AG04450 (cell line): ENCODE results near the gene CHIC1. TPM values are rescaled to one million over a fixed set of nuclear protein-coding genes. Genes with fewer than 3 reads are reported as not detected.
"Not testable (repeated sequence)": the region's sequence is repeated elsewhere in the genome, so short reads cannot be mapped to it uniquely, and the experiment has no call there.

Experiments used
- CTCF ChIA-PET: fragments of 300-600, 350-600 bp; formaldehyde crosslinking; extraction: SDS; loops from one replicate; lab custom pipeline; 2022; ENCODE audit warnings: antibody characterized with exemption, inconsistent platforms; lab: Charles Lee
- POLR2A ChIA-PET: fragments of 350-600 bp; formaldehyde crosslinking; extraction: SDS; loops from one replicate; lab custom pipeline; 2021; ENCODE audit warnings: antibody characterized with exemption, inconsistent platforms; lab: Yijun Ruan, JAX
- DNase-seq: peaks from one replicate; pipeline ENCODE4 v3.0.0-alpha.2; 2011; ENCODE audit warnings: low read depth, low spot score
- H3K27ac ChIP-seq: one replicate; pipeline ENCODE4 v1.5.1; 2012; ENCODE audit warnings: low read depth, low read length, control low read depth
- H3K27me3 ChIP-seq: one replicate; pipeline ENCODE4 v1.6.0; 2012; ENCODE audit warnings: low read length; ENCODE audit not compliant: control insufficient read depth, insufficient read depth
- H3K4me3 ChIP-seq: 2 replicates; pipeline ENCODE4 v1.5.1; 2011; ENCODE audit warnings: mild to moderate bottlenecking, low read depth, low read length, control low read depth
- H3K9me3 ChIP-seq: 2 replicates; pipeline ENCODE4 v1.5.1; 2012; ENCODE audit warnings: low read length; ENCODE audit not compliant: control insufficient read depth, insufficient read depth
- CTCF ChIP-seq: IDR thresholded peaks from 2 replicates; pipeline ENCODE4 v1.5.1; 2011; ENCODE audit warnings: low read depth, low read length, control low read depth, inconsistent platforms
- polyA plus RNA-seq: library from polyadenylated mRNA; depleted of rRNA; stranded (reverse); fragments of >200 nt; gene quantifications from 2 replicates; pipeline ENCODE4 v1.2.3, GENCODE V29; 2011

CHIC1 gene
- polyA plus RNA-seq, 1 experiment, result 10.6 TPM

- no peak for TF ChIP-seq CTCF
- Histone ChIP-seq H3K27me3 (no peaks in the 10 kb centered on the region), H3K9me3 (no peaks in the 10 kb centered on the region), H3K27ac (no peak overlapping the region), H3K4me3 (no peak overlapping the region)
- no peak for DNase-seq
- POLR2A ChIA-PET, result no interaction called here
- CTCF ChIA-PET, result no interaction called here
Observed at GRCh38 chrX:73615022-73615421, 52.0 kb downstream of the CHIC1 start.

GRCh38 chrX:73641669-73642068 is 78.7 kb downstream of the CHIC1 start:
- CTCF ChIA-PET, H3K27ac ChIP-seq, H3K27me3 ChIP-seq, H3K9me3 ChIP-seq, H3K4me3 ChIP-seq, DNase-seq, POLR2A ChIA-PET: not testable (repeated sequence)

- Histone ChIP-seq H3K4me3 (no peak overlapping the region), H3K27ac (no peak overlapping the region), H3K27me3 (no peaks in the 10 kb centered on the region), H3K9me3 (peaks cover 6% of the 10 kb centered on the region; the same call in 1 of the 2 replicates)
- DNase-seq, result no peak
- no peak for TF ChIP-seq CTCF
- POLR2A ChIA-PET, result no interaction called here
- CTCF ChIA-PET, result no interaction called here
Observed at GRCh38 chrX:73647212-73647611, 84.2 kb downstream of the CHIC1 start.

- ChIA-PET POLR2A (no interaction called here), CTCF (no interaction called here)
- H3K27me3 ChIP-seq, result no peaks in the 10 kb centered on the region
- no peak overlapping the region for H3K27ac ChIP-seq
- no peak for TF ChIP-seq CTCF
- DNase-seq, result no peak
- no peak overlapping the region for H3K4me3 ChIP-seq
- H3K9me3 ChIP-seq, result peaks cover 6% of the 10 kb centered on the region; the same call in 1 of the 2 replicates
Observed at GRCh38 chrX:73647632-73648322, 84.8 kb downstream of the CHIC1 start.

GRCh38 chrX:73661322-73661721 is 98.3 kb downstream of the CHIC1 start:
- DNase-seq, CTCF ChIA-PET, H3K9me3 ChIP-seq, POLR2A ChIA-PET, H3K4me3 ChIP-seq, H3K27ac ChIP-seq, H3K27me3 ChIP-seq: not testable (repeated sequence)

- no peaks in the 10 kb centered on the region; the same call in 1 of the 2 replicates for H3K9me3 ChIP-seq
- no peak overlapping the region for H3K4me3 ChIP-seq
- DNase-seq, result no peak
- H3K27me3 ChIP-seq, result no peaks in the 10 kb centered on the region
- ChIA-PET POLR2A (no interaction called here), CTCF (no interaction called here)
- no peak overlapping the region for H3K27ac ChIP-seq
- no peak for TF ChIP-seq CTCF
Observed at GRCh38 chrX:73668779-73669178, 105.8 kb downstream of the CHIC1 start.
